Activated CD4-positive, alpha-beta T cell treated with anti-CD3 and anti-CD28 coated beads, Interleukin-10, Interleukin-2, amounts not matched to agents 100 ng/mL and 50 ng/mL, durations not matched to agents 16 hours and 8 hours (primary cell): ENCODE measurements around the gene GABRB1.

Experiments used
- DNase-seq: peaks from one replicate; pipeline ENCODE4 v3.0.0-alpha.2; 2020

GABRB1 gene

GRCh38 chr4:47050761-47051725 lies 19.7 kb downstream of the GABRB1 start:
- no peak for DNase-seq

- no peak for DNase-seq
Measured at GRCh38 chr4:47053485-47053884, 22.1 kb downstream of the GABRB1 start.

GRCh38 chr4:47054130-47054529 lies 22.8 kb downstream of the GABRB1 start:
- DNase-seq = no peak

GRCh38 chr4:47057991-47058390 lies 26.6 kb downstream of the GABRB1 start:
- no peak for DNase-seq

GRCh38 chr4:47060561-47060960 lies 29.2 kb downstream of the GABRB1 start:
- no peak for DNase-seq

GRCh38 chr4:47061435-47061834 lies 30.1 kb downstream of the GABRB1 start:
- no peak for DNase-seq

GRCh38 chr4:47065051-47065481 lies 33.7 kb downstream of the GABRB1 start:
- no peak for DNase-seq

GRCh38 chr4:47068986-47069385 lies 37.6 kb downstream of the GABRB1 start:
- DNase-seq = no peak

GRCh38 chr4:47071901-47072341 lies 40.6 kb downstream of the GABRB1 start:
- no peak for DNase-seq

GRCh38 chr4:47073647-47074046 lies 42.3 kb downstream of the GABRB1 start:
- DNase-seq = no peak

GRCh38 chr4:47074816-47075215 lies 43.4 kb downstream of the GABRB1 start:
- no peak for DNase-seq

- no peak for DNase-seq
Measured at GRCh38 chr4:47075262-47075661, 43.9 kb downstream of the GABRB1 start.

GRCh38 chr4:47075919-47076318 lies 44.6 kb downstream of the GABRB1 start:
- DNase-seq = no peak

- no peak for DNase-seq
Measured at GRCh38 chr4:47084111-47084510, 52.7 kb downstream of the GABRB1 start.

GRCh38 chr4:47084795-47085194 lies 53.4 kb downstream of the GABRB1 start:
- DNase-seq = no peak

- DNase-seq = no peak
Measured at GRCh38 chr4:47088298-47088697, 56.9 kb downstream of the GABRB1 start.

- DNase-seq = no peak
Measured at GRCh38 chr4:47095884-47096283, 64.5 kb downstream of the GABRB1 start.

GRCh38 chr4:47101453-47101852 lies 70.1 kb downstream of the GABRB1 start:
- no peak for DNase-seq

GRCh38 chr4:47104986-47105385 lies 73.6 kb downstream of the GABRB1 start:
- DNase-seq = no peak

- no peak for DNase-seq
Measured at GRCh38 chr4:47106561-47106960, 75.2 kb downstream of the GABRB1 start.

- DNase-seq = no peak
Measured at GRCh38 chr4:47109379-47109778, 78.0 kb downstream of the GABRB1 start.

- DNase-seq = no peak
Measured at GRCh38 chr4:47110546-47111132, 79.3 kb downstream of the GABRB1 start.

- DNase-seq = no peak
Measured at GRCh38 chr4:47118192-47118929, 87.0 kb downstream of the GABRB1 start.

GRCh38 chr4:47120783-47121182 lies 89.4 kb downstream of the GABRB1 start:
- no peak for DNase-seq
